H9 (cell line): ENCODE measurements around the gene C2CD2. TPM values are rescaled to one million over a fixed set of nuclear protein-coding genes. Genes with fewer than 3 reads are reported as not detected.

Experiments
- DNase-seq: peaks from one replicate; pipeline ENCODE4 v3.0.0-alpha.2; 2017
- H2AFZ ChIP-seq: one replicate; pipeline ENCODE4 v1.6.1; 2013; ENCODE audit warnings: mild to moderate bottlenecking, low read length, control low read depth, moderate library complexity
- H2AK5ac ChIP-seq: 2 replicates; pipeline ENCODE4 v1.6.1; 2013; ENCODE audit warnings: low read length, control low read depth, mixed read lengths; ENCODE audit not compliant: insufficient read length
- H2BK120ac ChIP-seq: one replicate; pipeline ENCODE4 v1.6.1; 2013; ENCODE audit warnings: low read depth, mild to moderate bottlenecking, low read length, control low read depth, inconsistent platforms; ENCODE audit not compliant: poor library complexity, severe bottlenecking
- H2BK12ac ChIP-seq: 2 replicates; pipeline ENCODE4 v1.6.1; 2013; ENCODE audit warnings: low read length, control low read depth, mixed read lengths, low read depth; ENCODE audit not compliant: insufficient read length
- H2BK15ac ChIP-seq: 2 replicates; pipeline ENCODE4 v1.6.1; 2013; ENCODE audit warnings: low read depth, low read length, control low read depth
- H2BK20ac ChIP-seq: one replicate; pipeline ENCODE4 v1.6.1; 2013; ENCODE audit warnings: low read depth, mild to moderate bottlenecking, low read length, control low read depth, inconsistent platforms; ENCODE audit not compliant: poor library complexity, severe bottlenecking
- H2BK5ac ChIP-seq: 2 replicates; pipeline ENCODE4 v1.6.1; 2013; ENCODE audit warnings: low read length, control low read depth, mixed read lengths; ENCODE audit not compliant: insufficient read length
- H3K14ac ChIP-seq: 2 replicates; pipeline ENCODE4 v1.6.1; 2013; ENCODE audit warnings: low read length, control low read depth; ENCODE audit not compliant: insufficient read depth
- H3K18ac ChIP-seq: 2 replicates; pipeline ENCODE4 v1.6.1; 2013; ENCODE audit warnings: low read depth, mild to moderate bottlenecking, mixed read lengths, low read length, control low read depth; ENCODE audit not compliant: insufficient read length
- H3K23ac ChIP-seq: 2 replicates; pipeline ENCODE4 v1.6.1; 2013; ENCODE audit warnings: low read length, control low read depth, mixed read lengths, low read depth; ENCODE audit not compliant: insufficient read length
- H3K23me2 ChIP-seq: 2 replicates; pipeline ENCODE4 v1.6.1; 2013; ENCODE audit warnings: low read depth, mild to moderate bottlenecking, mixed read lengths, low read length, control low read depth; ENCODE audit not compliant: insufficient read length, poor library complexity, severe bottlenecking
- H3K27ac ChIP-seq: 2 replicates; pipeline ENCODE4 v1.5.1; 2013; ENCODE audit warnings: low read length, control low read depth, mixed read lengths, low read depth; ENCODE audit not compliant: insufficient read length
- H3K27me3 ChIP-seq: 2 replicates; pipeline ENCODE4 v1.6.1; 2013; ENCODE audit warnings: low read length, control low read depth, inconsistent platforms; ENCODE audit not compliant: insufficient read depth
- H3K4ac ChIP-seq: 2 replicates; pipeline ENCODE4 v1.6.1; 2013; ENCODE audit warnings: low read depth, mild to moderate bottlenecking, control low read depth, inconsistent platforms, low read length, moderate library complexity
- H3K4me1 ChIP-seq: 2 replicates; pipeline ENCODE4 v1.6.1; 2013; ENCODE audit warnings: low read length, control low read depth, inconsistent platforms; ENCODE audit not compliant: insufficient read depth
- H3K4me2 ChIP-seq: 2 replicates; pipeline ENCODE4 v1.6.1; 2013; ENCODE audit warnings: low read length, control low read depth, mixed read lengths; ENCODE audit not compliant: insufficient read length, insufficient read depth
- H3K56ac ChIP-seq: 2 replicates; pipeline ENCODE4 v1.6.1; 2013; ENCODE audit warnings: low read depth, mild to moderate bottlenecking, mixed read lengths, low read length, control low read depth; ENCODE audit not compliant: insufficient read length
- H3K79me1 ChIP-seq: 2 replicates; pipeline ENCODE4 v1.6.1; 2013; ENCODE audit warnings: low read depth, mild to moderate bottlenecking, moderate library complexity, low read length, control low read depth, inconsistent platforms; ENCODE audit not compliant: insufficient read depth, poor library complexity, severe bottlenecking
- H3K79me2 ChIP-seq: 2 replicates; pipeline ENCODE4 v1.6.1; 2013; ENCODE audit warnings: low read length, control low read depth, inconsistent platforms; ENCODE audit not compliant: insufficient read depth
- H3K9ac ChIP-seq: 2 replicates; pipeline ENCODE4 v1.6.1; 2013; ENCODE audit warnings: low read length, control low read depth, mixed read lengths; ENCODE audit not compliant: insufficient read length; ENCODE audit errors: extremely low read depth
- H3K9me3 ChIP-seq: one replicate; pipeline ENCODE4 v1.6.1; 2013; ENCODE audit warnings: low read depth, low read length, inconsistent platforms; ENCODE audit not compliant: control insufficient read depth
- H3T11ph ChIP-seq: one replicate; pipeline ENCODE4 v1.6.1; 2013; ENCODE audit warnings: mild to moderate bottlenecking, low read length, control low read depth, inconsistent platforms
- H4K20me1 ChIP-seq: one replicate; pipeline ENCODE4 v1.6.1; 2013; ENCODE audit not compliant: control insufficient read depth, insufficient read length, insufficient read depth
- H4K5ac ChIP-seq: 2 replicates; pipeline ENCODE4 v1.6.1; 2013; ENCODE audit warnings: low read depth, mild to moderate bottlenecking, mixed read lengths, low read length, control low read depth; ENCODE audit not compliant: insufficient read length
- H4K8ac ChIP-seq: replicated peaks from 2 replicates; pipeline ENCODE4 v1.6.1; 2013; ENCODE audit warnings: low read length, control low read depth, mixed read lengths, low read depth; ENCODE audit not compliant: insufficient read length
- H4K91ac ChIP-seq: 2 replicates; pipeline ENCODE4 v1.6.1; 2013; ENCODE audit warnings: low read depth, mild to moderate bottlenecking, moderate library complexity, mixed read lengths, low read length, control low read depth; ENCODE audit not compliant: insufficient read length
- H3K27ac Mint-ChIP-seq, 3 experiments: 2 replicates in 2 of 3; 3 replicates in 1 of 3; pipeline ENCODE4 v1.8.0; 2020 to 2021; ENCODE audit warnings: mixed read lengths in 3 of 3, mild to moderate bottlenecking in 1 of 3, moderate library complexity in 1 of 3
- H3K27me3 Mint-ChIP-seq: 2 replicates; pipeline ENCODE4 v1.8.0; 2021; ENCODE audit warnings: low read depth, mild to moderate bottlenecking, moderate library complexity, mixed read lengths
- H3K36me3 Mint-ChIP-seq, 3 experiments: 2 replicates in 2 of 3; 3 replicates in 1 of 3; pipeline ENCODE4 v1.8.0; 2020 to 2021; ENCODE audit warnings: low read depth in 3 of 3, mixed read lengths in 3 of 3; ENCODE audit not compliant: insufficient read depth in 1 of 3
- H3K4me1 Mint-ChIP-seq, 2 experiments: 2 replicates each; pipeline ENCODE4 v1.8.0; 2020; ENCODE audit warnings: mixed read lengths in 2 of 2
- H3K4me3 Mint-ChIP-seq, 2 experiments: 2 replicates in 1 of 2; 3 replicates in 1 of 2; pipeline ENCODE4 v1.8.0; 2020 to 2021; ENCODE audit warnings: mild to moderate bottlenecking in 2 of 2, mixed read lengths in 2 of 2, moderate library complexity in 1 of 2
- H3K9me3 Mint-ChIP-seq, 2 experiments: 2 replicates in 1 of 2; 3 replicates in 1 of 2; pipeline ENCODE4 v1.8.0; 2020; ENCODE audit warnings: mild to moderate bottlenecking in 2 of 2, mixed read lengths in 2 of 2, moderate library complexity in 1 of 2
- CTCF ChIP-seq: fragments of 200-600 bp; sonication (generic); conservative IDR thresholded peaks from 3 replicates; pipeline ENCODE4 v1.8.0; 2021; ENCODE audit warnings: antibody characterized with exemption, mild to moderate bottlenecking
- WGBS: extraction: QIAGEN DNeasy Blood & Tissue Kit; methylation state at CpG from one replicate; pipeline ENCODE4 v1.1.7; 2013; ENCODE audit warnings: missing lambda C conversion rate, low lambda C conversion rate, mixed read lengths; ENCODE audit not compliant: insufficient read length; ENCODE audit errors: extremely low coverage; 5-methylcytosine and 5-hydroxymethylcytosine counted together
- total RNA-seq: library from RNA; stranded (reverse); gene quantifications from 2 replicates; pipeline ENCODE4 v1.2.1, GENCODE V29; 2021

Gene C2CD2
- total RNA-seq, 1 experiment from 2014 or later: 14.6 TPM

- Histone ChIP-seq H2AK5ac (no peak overlapping the region), H3K23me2 (no peaks in the 10 kb centered on the region), H3T11ph (no peak overlapping the region), H3K18ac (no peak overlapping the region), H3K4me2 (no peak overlapping the region), H3K27ac (no peak overlapping the region), H2BK20ac (no peak overlapping the region), H3K27me3 (no peaks in the 10 kb centered on the region), H2BK120ac (no peak overlapping the region), H2BK5ac (no peak overlapping the region), H3K56ac (no peak overlapping the region), H4K5ac (no peak overlapping the region), H2BK15ac (no peak overlapping the region), H4K91ac (no peak overlapping the region), H2AFZ (no peak overlapping the region), H3K9ac (no peak overlapping the region), H3K79me1 (no peaks in the 10 kb centered on the region), H3K79me2 (no peaks in the 10 kb centered on the region; the same call in 1 of the 2 replicates), H2BK12ac (no peak overlapping the region), H3K4ac (no peak overlapping the region), H3K14ac (no peak overlapping the region; the same call in 1 of the 2 replicates), H4K8ac (no peak overlapping the region), H3K9me3 (no peaks in the 10 kb centered on the region), H4K20me1 (no peaks in the 10 kb centered on the region), H3K4me1 (no peaks in the 10 kb centered on the region), H3K23ac (no peak overlapping the region)
- peaks cover 0 to 5% (median 5%) of the 10 kb centered on the region in 3 experiments; a peak in 1 of 7 replicates for H3K36me3 Mint-ChIP-seq
- no peaks in the 10 kb centered on the region for H3K27me3 Mint-ChIP-seq
- H3K4me1 Mint-ChIP-seq: peaks cover 15 to 19% of the 10 kb centered on the region in 2 experiments
- WGBS: no CpG with 5 or more reads among the region's 10 CpGs
- TF ChIP-seq CTCF: no peak
- H3K9me3 Mint-ChIP-seq: no peaks in the 10 kb centered on the region
- H3K4me3 Mint-ChIP-seq: no peak overlapping the region
- H3K27ac Mint-ChIP-seq: peak overlapping the region in 1 of 3 experiments; percentile 36; a peak in 2 of 7 replicates
- no peak for DNase-seq
Observed at GRCh38 chr21:41864311-41865001, 89.4 kb downstream of the C2CD2 start.
